Neural cell (in vitro differentiated cells): Measurements from ENCODE around the gene C12orf42. TPM values are rescaled to one million over a fixed set of nuclear protein-coding genes. Genes with fewer than 3 reads are reported as not detected.

Experiments used
- H2AFZ ChIP-seq: fragments of 200-600, 300-800 bp; sonication (generic), shearing (Covaris generic); 2 replicates; pipeline ENCODE4 v1.6.0; 2014; ENCODE audit warnings: low read depth, mild to moderate bottlenecking, antibody characterized with exemption, low read length, moderate library complexity
- H3F3A ChIP-seq: fragments of 200-600 bp; shearing (Covaris generic); 2 replicates; pipeline ENCODE4 v1.6.1; 2016; ENCODE audit warnings: mild to moderate bottlenecking, moderate library complexity, mixed read lengths, antibody characterized with exemption, low read length; ENCODE audit not compliant: insufficient read depth, poor library complexity, severe bottlenecking
- H3K27ac ChIP-seq: fragments of 200-600, 300-800 bp; sonication (generic), shearing (Covaris generic); 2 replicates; pipeline ENCODE4 v1.5.1; 2014; ENCODE audit warnings: mild to moderate bottlenecking, low read length, moderate library complexity
- H3K27me3 ChIP-seq: fragments of 300-800, 200-600 bp; sonication (generic), shearing (Covaris generic); 2 replicates; pipeline ENCODE4 v1.6.0; 2014; ENCODE audit warnings: mild to moderate bottlenecking, low read depth, low read length, moderate library complexity; ENCODE audit not compliant: insufficient read depth
- H3K36me3 ChIP-seq: fragments of 300-800, 200-600 bp; sonication (generic), shearing (Covaris generic); 2 replicates; pipeline ENCODE4 v1.5.1; 2014; ENCODE audit warnings: mild to moderate bottlenecking, antibody characterized with exemption, low read length, moderate library complexity; ENCODE audit not compliant: insufficient read depth
- H3K4me2 ChIP-seq: fragments of 300-800, 200-600 bp; sonication (generic), shearing (Covaris generic); 2 replicates; pipeline ENCODE4 v1.6.0; 2014; ENCODE audit warnings: mild to moderate bottlenecking, low read length
- H3K4me3 ChIP-seq: fragments of 300-800, 200-600 bp; sonication (generic), shearing (Covaris generic); 2 replicates; pipeline ENCODE4 v1.5.1; 2014; ENCODE audit warnings: mild to moderate bottlenecking, low read length, moderate library complexity
- H3K79me2 ChIP-seq: fragments of 200-600 bp; shearing (Covaris generic); replicated peaks from 2 replicates; pipeline ENCODE4 v1.6.0; 2014; ENCODE audit warnings: mild to moderate bottlenecking, low read length, moderate library complexity; ENCODE audit not compliant: insufficient read depth
- H3K9ac ChIP-seq: fragments of 300-800, 200-600 bp; sonication (generic), shearing (Covaris generic); 2 replicates; pipeline ENCODE4 v1.6.1; 2016; ENCODE audit warnings: mild to moderate bottlenecking, low read length, mixed read lengths
- H3K9me2 ChIP-seq: fragments of 200-600 bp; shearing (Covaris generic); 2 replicates; pipeline ENCODE4 v1.6.1; 2016; ENCODE audit warnings: mild to moderate bottlenecking, low read length, mixed read lengths; ENCODE audit not compliant: insufficient read depth
- H3K9me3 ChIP-seq: fragments of 200-600, 300-800 bp; sonication (generic), shearing (Covaris generic); 2 replicates; pipeline ENCODE4 v1.6.1; 2016; ENCODE audit warnings: mild to moderate bottlenecking, mixed run types, low read length, moderate library complexity, mixed read lengths
- H4K20me1 ChIP-seq: fragments of 200-600 bp; shearing (Covaris generic); 2 replicates; pipeline ENCODE4 v1.6.1; 2016; ENCODE audit warnings: mild to moderate bottlenecking, mixed run types; ENCODE audit not compliant: insufficient read depth
- CTCF ChIP-seq: fragments of 450-650 bp; IDR thresholded peaks from 2 replicates; pipeline ENCODE4 v1.5.1; 2014; ENCODE audit warnings: antibody characterized with exemption, mild to moderate bottlenecking, moderate library complexity; ENCODE audit not compliant: poor library complexity, severe bottlenecking
- EP300 ChIP-seq: fragments of 450-650 bp; conservative IDR thresholded peaks from 2 replicates; pipeline ENCODE4 v1.6.1; 2014; ENCODE audit warnings: antibody characterized with exemption, mild to moderate bottlenecking, moderate library complexity; ENCODE audit not compliant: poor library complexity, severe bottlenecking
- EZH2 ChIP-seq: fragments of 200-600, 300-800 bp; shearing (Covaris generic), sonication (generic); IDR thresholded peaks from 2 replicates; pipeline ENCODE4 v1.6.1; 2014; ENCODE audit warnings: antibody characterized with exemption, low read length, borderline replicate concordance, mild to moderate bottlenecking; ENCODE audit not compliant: insufficient read depth, poor library complexity, severe bottlenecking
- MXI1 ChIP-seq: fragments of 450-650 bp; conservative IDR thresholded peaks from 2 replicates; pipeline ENCODE4 v1.6.1; 2014; ENCODE audit warnings: antibody characterized with exemption, mild to moderate bottlenecking; ENCODE audit not compliant: poor library complexity, severe bottlenecking
- POLR2AphosphoS5 ChIP-seq: IDR thresholded peaks from 2 replicates; pipeline ENCODE4 v1.6.1; 2012
- RAD21 ChIP-seq: fragments of 450-650 bp; conservative IDR thresholded peaks from 2 replicates; pipeline ENCODE4 v1.6.1; 2014; ENCODE audit warnings: antibody characterized with exemption, mild to moderate bottlenecking, moderate library complexity
- REST ChIP-seq: IDR thresholded peaks from 2 replicates; pipeline ENCODE4 v1.6.1; 2012; ENCODE audit warnings: borderline replicate concordance
- SMC3 ChIP-seq: fragments of 450-650 bp; conservative IDR thresholded peaks from 2 replicates; pipeline ENCODE4 v1.6.1; 2014; ENCODE audit warnings: antibody characterized with exemption, mild to moderate bottlenecking, moderate library complexity; ENCODE audit not compliant: poor library complexity
- TAF1 ChIP-seq: IDR thresholded peaks from 2 replicates; pipeline ENCODE4 v1.6.1; 2012; ENCODE audit warnings: low read depth
- polyA plus RNA-seq: library from polyadenylated mRNA; depleted of rRNA; stranded (reverse); fragments of >200 nt; gene quantifications from 2 replicates; pipeline ENCODE4 v1.2.3, GENCODE V29; 2014

Gene C12orf42
- polyA plus RNA-seq, 1 donor from 2014 or later: 0.54 TPM

DNA sequence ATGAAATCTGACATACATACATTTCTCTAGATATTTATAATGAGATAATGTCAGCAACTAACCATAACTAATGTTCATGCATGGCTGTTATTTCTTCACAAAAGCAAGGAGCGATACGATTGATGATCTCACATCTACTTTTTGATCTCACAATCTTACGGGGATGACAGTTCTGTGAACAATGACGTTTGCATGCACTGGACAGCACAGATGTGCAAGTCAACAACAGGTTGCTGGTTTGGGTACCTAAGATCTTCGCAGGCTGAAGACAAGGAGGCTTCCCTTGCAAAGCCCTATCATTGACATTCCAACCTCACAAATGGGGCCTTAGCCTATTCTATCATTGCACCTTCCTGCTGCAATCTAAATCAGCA lies 53.6 kb downstream of the C12orf42 start:
- Histone ChIP-seq H4K20me1 (no peaks in the 10 kb centered on the region), H3K9me3 (no peaks in the 10 kb centered on the region), H3K9ac (no peak overlapping the region), H2AFZ (no peak overlapping the region), H3K27me3 (no peaks in the 10 kb centered on the region), H3K4me3 (no peak overlapping the region), H3K79me2 (no peaks in the 10 kb centered on the region), H3K27ac (no peak overlapping the region), H3K36me3 (no peaks in the 10 kb centered on the region), H3K9me2 (no peaks in the 10 kb centered on the region), H3F3A (no peaks in the 10 kb centered on the region), H3K4me2 (no peak overlapping the region)
- no peak for TF ChIP-seq EZH2
- TF ChIP-seq SMC3: no peak
- no peak for TF ChIP-seq POLR2AphosphoS5
- TF ChIP-seq CTCF: no peak
- TF ChIP-seq TAF1: no peak
- no peak for TF ChIP-seq RAD21
- no peak for TF ChIP-seq EP300
- TF ChIP-seq MXI1: no peak
- TF ChIP-seq REST: no peak

- Histone ChIP-seq H3K27ac (no peak overlapping the region), H3F3A (no peaks in the 10 kb centered on the region), H4K20me1 (no peaks in the 10 kb centered on the region), H3K79me2 (no peaks in the 10 kb centered on the region), H3K4me3 (no peak overlapping the region), H3K9ac (no peak overlapping the region), H3K9me2 (no peaks in the 10 kb centered on the region), H3K9me3 (no peaks in the 10 kb centered on the region), H3K36me3 (no peaks in the 10 kb centered on the region), H2AFZ (no peak overlapping the region), H3K4me2 (no peak overlapping the region), H3K27me3 (no peaks in the 10 kb centered on the region)
- TF ChIP-seq TAF1 (no peak), RAD21 (no peak), SMC3 (no peak), EZH2 (no peak), CTCF (no peak), POLR2AphosphoS5 (no peak), REST (no peak), MXI1 (no peak), EP300 (no peak)
Observed at GRCh38 chr12:103441437-103442181, 54.2 kb downstream of the C12orf42 start.
